ENCODE data around the gene NEU2.

NEU2 gene

GRCh38 chr2:233036162-233036838 is 3.8 kb downstream of the NEU2 start:
- no peak for TF ChIP-seq CTCF (IDR thresholded peaks at IDR 0.05)
- no peaks in the 10 kb centered on the region for H3K27me3 ChIP-seq (ENCODE audit: control insufficient read depth, insufficient read depth, low read length)
- H2AFZ ChIP-seq: no peak overlapping the region
- H3K27ac ChIP-seq: no peak overlapping the region
- no peaks in the 10 kb centered on the region for H3K79me2 ChIP-seq
- H3K4me3 ChIP-seq (ENCODE audit: low read depth, low read length): no peak overlapping the region
- no peaks in the 10 kb centered on the region for H3K4me1 ChIP-seq
- H3K9me3 ChIP-seq (ENCODE audit: control insufficient read depth, low read length): no peaks in the 10 kb centered on the region
- no peaks in the 10 kb centered on the region for H3K36me3 ChIP-seq (ENCODE audit: control insufficient read depth, insufficient read depth, low read length)
- no peak overlapping the region for H3K4me2 ChIP-seq (ENCODE audit: low read length)
- H3K9ac ChIP-seq: no peak overlapping the region

- no peak for TF ChIP-seq CTCF (IDR thresholded peaks at IDR 0.05)
- no peaks in the 10 kb centered on the region for H3K27me3 ChIP-seq (ENCODE audit: control insufficient read depth, insufficient read depth, low read length)
- H2AFZ ChIP-seq: no peak overlapping the region
- H3K9ac ChIP-seq: no peak overlapping the region
- no peak overlapping the region for H3K4me3 ChIP-seq (ENCODE audit: low read depth, low read length)
- H3K9me3 ChIP-seq (ENCODE audit: control insufficient read depth, low read length): no peaks in the 10 kb centered on the region
- H3K4me2 ChIP-seq (ENCODE audit: low read length): no peak overlapping the region
- no peaks in the 10 kb centered on the region for H3K4me1 ChIP-seq
- H3K36me3 ChIP-seq (ENCODE audit: control insufficient read depth, insufficient read depth, low read length): no peaks in the 10 kb centered on the region
- H3K79me2 ChIP-seq: no peaks in the 10 kb centered on the region
- H3K27ac ChIP-seq: no peak overlapping the region
Observed at GRCh38 chr2:233037078-233037477, 4.6 kb downstream of the NEU2 start.

- H3K4me3 ChIP-seq (ENCODE audit: low read depth, low read length): no peak overlapping the region
- no peaks in the 10 kb centered on the region for H3K36me3 ChIP-seq (ENCODE audit: control insufficient read depth, insufficient read depth, low read length)
- H3K4me1 ChIP-seq: no peaks in the 10 kb centered on the region
- no peaks in the 10 kb centered on the region for H3K9me3 ChIP-seq (ENCODE audit: control insufficient read depth, low read length)
- no peaks in the 10 kb centered on the region for H3K27me3 ChIP-seq (ENCODE audit: control insufficient read depth, insufficient read depth, low read length)
- H3K4me2 ChIP-seq (ENCODE audit: low read length): no peak overlapping the region
- TF ChIP-seq CTCF (IDR thresholded peaks at IDR 0.05): no peak
- no peak overlapping the region for H2AFZ ChIP-seq
- H3K9ac ChIP-seq: no peak overlapping the region
- no peak overlapping the region for H3K27ac ChIP-seq
- H3K79me2 ChIP-seq: no peaks in the 10 kb centered on the region
Observed at GRCh38 chr2:233039212-233039845, 6.9 kb downstream of the NEU2 start.

GRCh38 chr2:233039846-233040530 is 7.5 kb downstream of the NEU2 start:
- no peak for TF ChIP-seq CTCF (IDR thresholded peaks at IDR 0.05)
- no peaks in the 10 kb centered on the region for H3K36me3 ChIP-seq (ENCODE audit: control insufficient read depth, insufficient read depth, low read length)
- no peak overlapping the region for H3K4me3 ChIP-seq (ENCODE audit: low read depth, low read length)
- no peaks in the 10 kb centered on the region for H3K27me3 ChIP-seq (ENCODE audit: control insufficient read depth, insufficient read depth, low read length)
- no peaks in the 10 kb centered on the region for H3K79me2 ChIP-seq
- H3K9me3 ChIP-seq (ENCODE audit: control insufficient read depth, low read length): no peaks in the 10 kb centered on the region
- H3K27ac ChIP-seq: no peak overlapping the region
- no peak overlapping the region for H3K9ac ChIP-seq
- H3K4me1 ChIP-seq: no peaks in the 10 kb centered on the region
- no peak overlapping the region for H2AFZ ChIP-seq
- H3K4me2 ChIP-seq (ENCODE audit: low read length): no peak overlapping the region

Data from parathyroid adenoma (tissue), 2 donors.